ENCODE results near the gene MT1M.

MT1M gene

DNA sequence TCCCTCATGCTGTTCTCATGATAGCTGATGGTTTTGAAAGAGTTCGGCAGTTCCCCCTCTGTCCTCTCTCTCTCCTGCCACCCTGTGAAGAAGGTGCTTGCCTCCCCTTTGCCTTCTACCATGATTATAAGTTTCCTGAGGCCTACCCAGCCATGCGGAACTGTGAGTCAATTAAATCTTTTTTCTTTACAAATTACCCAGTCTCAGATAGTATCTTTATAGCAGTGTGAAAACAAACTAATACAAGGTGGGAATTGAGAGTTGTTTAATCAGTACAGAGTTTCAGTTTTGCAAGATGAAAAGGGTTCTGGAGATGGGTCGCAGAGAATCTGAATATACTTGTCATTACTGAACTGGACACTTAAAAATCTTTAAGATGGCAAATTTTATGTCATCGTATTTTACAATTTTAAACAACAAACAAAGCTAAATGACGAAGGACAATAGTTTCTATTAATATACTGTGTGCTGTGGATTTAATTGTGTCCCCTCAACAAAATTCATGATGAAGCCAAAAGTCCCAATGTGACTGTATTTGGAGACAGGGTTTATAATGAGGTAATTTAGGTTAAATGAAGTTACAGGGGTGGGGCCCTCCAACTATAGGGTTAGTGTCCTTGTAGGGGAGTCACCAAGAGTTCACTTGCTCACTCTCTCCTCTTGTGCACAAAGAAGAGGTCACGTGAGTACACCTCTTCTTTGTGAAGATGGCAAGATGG, 38.7 kb upstream of the MT1M start:
- no peak for DNase-seq (ENCODE audit: extremely low read depth, low read depth)
- TF ChIP-seq CTCF (IDR thresholded peaks at IDR 0.05; ENCODE audit: low read depth, low read length): no peak

- no peak for TF ChIP-seq CTCF (IDR thresholded peaks at IDR 0.05; ENCODE audit: low read depth, low read length)
- no peak for DNase-seq (ENCODE audit: extremely low read depth, low read depth)
These were observed 38.2 kb upstream of the MT1M start for GRCh38 chr16:56594292-56594619.

GRCh38 chr16:56600398-56600999, 32.0 kb upstream of the MT1M start:
- no peak for DNase-seq (ENCODE audit: extremely low read depth, low read depth)
- peak; percentile 77 for TF ChIP-seq CTCF (IDR thresholded peaks at IDR 0.05; ENCODE audit: low read depth, low read length)

GRCh38 chr16:56601325-56601724, 31.1 kb upstream of the MT1M start:
- DNase-seq (ENCODE audit: extremely low read depth, low read depth): no peak
- no peak for TF ChIP-seq CTCF (IDR thresholded peaks at IDR 0.05; ENCODE audit: low read depth, low read length)

DNA sequence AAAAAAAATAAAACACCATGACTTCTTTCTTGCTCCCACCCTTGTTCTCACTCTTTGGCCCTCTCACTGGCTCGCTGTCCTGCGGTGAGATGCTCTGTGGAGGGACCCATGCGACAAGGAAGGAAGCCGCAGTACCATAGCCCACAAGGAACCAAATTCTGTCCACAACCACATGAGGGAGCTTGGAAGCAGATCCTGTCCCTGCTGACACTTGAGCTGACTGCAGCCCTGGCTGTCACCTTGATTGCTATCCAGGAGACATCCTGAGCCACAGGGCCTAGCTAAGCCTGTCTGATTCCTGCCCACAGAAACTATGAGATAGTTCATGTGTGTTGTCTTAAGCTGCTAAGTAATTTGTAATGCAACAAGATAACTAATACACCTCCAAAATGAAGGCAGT, 28.9 kb upstream of the MT1M start:
- TF ChIP-seq CTCF (IDR thresholded peaks at IDR 0.05; ENCODE audit: low read depth, low read length): peak; percentile 35
- no peak for DNase-seq (ENCODE audit: extremely low read depth, low read depth)

DNA sequence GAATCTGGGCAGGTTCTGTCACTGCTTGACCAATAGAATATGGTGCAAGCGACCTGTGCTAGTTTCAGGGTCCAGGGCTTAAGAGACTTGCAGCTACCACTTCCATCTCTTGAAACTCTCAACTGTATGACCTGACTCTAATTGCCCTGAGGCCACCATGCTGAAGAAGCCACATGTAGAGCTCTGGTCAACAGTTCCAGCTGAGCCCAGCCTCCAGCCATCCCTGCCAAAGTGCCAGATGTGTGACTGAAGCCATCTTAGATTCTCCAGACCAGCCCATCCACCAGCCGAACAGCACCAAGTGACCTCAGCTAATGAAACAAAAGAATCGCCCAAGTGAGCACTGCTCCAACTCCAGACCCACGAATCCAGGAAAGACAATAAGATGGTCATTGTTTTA, 27.5 kb upstream of the MT1M start:
- TF ChIP-seq CTCF (IDR thresholded peaks at IDR 0.05; ENCODE audit: low read depth, low read length): no peak
- DNase-seq (ENCODE audit: extremely low read depth, low read depth): no peak

GRCh38 chr16:56605475-56605874, 27.0 kb upstream of the MT1M start:
- TF ChIP-seq CTCF (IDR thresholded peaks at IDR 0.05; ENCODE audit: low read depth, low read length): no peak
- DNase-seq (ENCODE audit: extremely low read depth, low read depth): no peak

Data from AG09319 (cell line).